MM.1S (cell line): ENCODE results near the gene OSTF1.

Source experiments
- DNase-seq: peaks from one replicate; pipeline ENCODE4 v3.0.0-alpha.2; 2015
- H2AFZ ChIP-seq: fragments of 300-600 bp; sonication (generic); 2 replicates; pipeline ENCODE4 v1.6.0; 2016; ENCODE audit warnings: antibody characterized with exemption, low read length
- H3F3A ChIP-seq: fragments of 300-600 bp; sonication (generic); 2 replicates; pipeline ENCODE4 v1.6.1; 2016; ENCODE audit warnings: mild to moderate bottlenecking, antibody characterized with exemption, low read length, moderate library complexity, mixed read lengths; ENCODE audit not compliant: insufficient read depth
- H3K27ac ChIP-seq: fragments of 300-600 bp; sonication (generic); 2 replicates; pipeline ENCODE4 v1.5.1; 2016; ENCODE audit warnings: mild to moderate bottlenecking, low read length
- H3K27me3 ChIP-seq: fragments of 300-600 bp; sonication (generic); replicated peaks from 2 replicates; pipeline ENCODE4 v1.6.0; 2016; ENCODE audit warnings: low read length; ENCODE audit not compliant: insufficient read depth
- H3K36me3 ChIP-seq: fragments of 300-600 bp; sonication (generic); replicated peaks from 2 replicates; pipeline ENCODE4 v1.6.1; 2016; ENCODE audit warnings: mild to moderate bottlenecking, low read length, mixed read lengths; ENCODE audit not compliant: insufficient read depth
- H3K4me1 ChIP-seq: fragments of 300-600 bp; sonication (generic); 2 replicates; pipeline ENCODE4 v1.6.1; 2016; ENCODE audit warnings: low read length, mixed read lengths
- H3K4me2 ChIP-seq: fragments of 300-600 bp; sonication (generic); 2 replicates; pipeline ENCODE4 v1.6.0; 2016; ENCODE audit warnings: low read depth, low read length
- H3K4me3 ChIP-seq: fragments of 300-600 bp; sonication (generic); 2 replicates; pipeline ENCODE4 v1.5.1; 2016; ENCODE audit warnings: low read length, mixed read lengths
- H3K79me2 ChIP-seq: fragments of 300-600 bp; sonication (generic); 2 replicates; pipeline ENCODE4 v1.6.1; 2016; ENCODE audit warnings: mixed run types, low read length, mixed read lengths
- H3K9ac ChIP-seq: fragments of 300-600 bp; sonication (generic); 2 replicates; pipeline ENCODE4 v1.6.1; 2016; ENCODE audit warnings: low read length, mixed read lengths
- H3K9me2 ChIP-seq: fragments of 300-600 bp; sonication (generic); replicated peaks from 2 replicates; pipeline ENCODE4 v1.6.1; 2016; ENCODE audit warnings: mild to moderate bottlenecking, low read length, mixed read lengths; ENCODE audit not compliant: insufficient read depth
- H3K9me3 ChIP-seq: fragments of 300-600 bp; sonication (generic); replicated peaks from 2 replicates; pipeline ENCODE4 v1.6.1; 2016; ENCODE audit warnings: mild to moderate bottlenecking, low read length, mixed read lengths; ENCODE audit not compliant: insufficient read depth
- H4K20me1 ChIP-seq: fragments of 300-600 bp; sonication (generic); 2 replicates; pipeline ENCODE4 v1.6.1; 2016; ENCODE audit warnings: mild to moderate bottlenecking, low read length, moderate library complexity, mixed read lengths; ENCODE audit not compliant: insufficient read depth
- CTCF ChIP-seq: fragments of 300-600 bp; sonication (generic); IDR thresholded peaks from 2 replicates; pipeline ENCODE4 v1.5.1; 2016; ENCODE audit warnings: antibody characterized with exemption, low read length, mixed read lengths
- EZH2 ChIP-seq: fragments of 300-600 bp; sonication (generic); optimal IDR thresholded peaks from 2 replicates; pipeline ENCODE3; 2017; ENCODE audit warnings: low read depth, mild to moderate bottlenecking, antibody characterized with exemption, low read length, mixed read lengths
- EZH2phosphoT487 ChIP-seq: fragments of 300-600 bp; sonication (generic); IDR thresholded peaks from 2 replicates; pipeline ENCODE4 v1.6.1; 2018; ENCODE audit warnings: antibody characterized with exemption, low read length

OSTF1 gene

GRCh38 chr9:75108571-75108970 is 20.3 kb downstream of the OSTF1 start:
- H2AFZ ChIP-seq: no peak overlapping the region
- H3K4me1 ChIP-seq: no peaks in the 10 kb centered on the region
- no peaks in the 10 kb centered on the region for H4K20me1 ChIP-seq
- no peaks in the 10 kb centered on the region for H3K9me2 ChIP-seq
- no peak for DNase-seq
- H3K4me2 ChIP-seq: no peak overlapping the region
- H3K79me2 ChIP-seq: peaks cover 73% of the 10 kb centered on the region
- TF ChIP-seq CTCF: no peak
- no peak for TF ChIP-seq EZH2phosphoT487
- no peak for TF ChIP-seq EZH2
- no peaks in the 10 kb centered on the region for H3K27me3 ChIP-seq
- H3K9ac ChIP-seq: no peak overlapping the region
- no peak overlapping the region for H3K4me3 ChIP-seq
- H3K36me3 ChIP-seq: 0 out of 2 replicates have a peak, but pooled peaks cover 3% of the 10 kb centered on the region
- no peaks in the 10 kb centered on the region for H3F3A ChIP-seq
- no peak overlapping the region for H3K27ac ChIP-seq
- no peaks in the 10 kb centered on the region for H3K9me3 ChIP-seq

- Histone ChIP-seq H3F3A (no peaks in the 10 kb centered on the region), H3K4me2 (no peak overlapping the region), H2AFZ (no peak overlapping the region), H4K20me1 (no peaks in the 10 kb centered on the region), H3K9ac (no peak overlapping the region), H3K4me3 (no peak overlapping the region), H3K4me1 (no peaks in the 10 kb centered on the region), H3K27ac (no peak overlapping the region), H3K79me2 (peaks cover 72% of the 10 kb centered on the region), H3K27me3 (no peaks in the 10 kb centered on the region), H3K9me3 (no peaks in the 10 kb centered on the region), H3K9me2 (no peaks in the 10 kb centered on the region), H3K36me3 (0 out of 2 replicates have a peak, but pooled peaks cover 3% of the 10 kb centered on the region)
- DNase-seq: no peak
- TF ChIP-seq EZH2: no peak
- TF ChIP-seq EZH2phosphoT487: no peak
- TF ChIP-seq CTCF: no peak
Measured at GRCh38 chr9:75109210-75109839, 21.0 kb downstream of the OSTF1 start.

- H3K79me2 ChIP-seq: peaks cover 60% of the 10 kb centered on the region
- no peak overlapping the region for H3K9ac ChIP-seq
- no peak for DNase-seq
- H3K4me1 ChIP-seq: no peaks in the 10 kb centered on the region
- H4K20me1 ChIP-seq: no peaks in the 10 kb centered on the region
- no peaks in the 10 kb centered on the region for H3K9me3 ChIP-seq
- 0 out of 2 replicates have a peak, but pooled peaks cover 3% of the 10 kb centered on the region for H3K36me3 ChIP-seq
- no peak overlapping the region for H3K4me2 ChIP-seq
- no peak overlapping the region for H3K4me3 ChIP-seq
- TF ChIP-seq EZH2phosphoT487: no peak
- TF ChIP-seq EZH2: no peak
- TF ChIP-seq CTCF: no peak
- H3K9me2 ChIP-seq: no peaks in the 10 kb centered on the region
- H3K27me3 ChIP-seq: no peaks in the 10 kb centered on the region
- H3K27ac ChIP-seq: no peak overlapping the region
- H2AFZ ChIP-seq: no peak overlapping the region
- H3F3A ChIP-seq: no peaks in the 10 kb centered on the region
Measured at GRCh38 chr9:75111019-75111622, 22.8 kb downstream of the OSTF1 start.
